K562 (cell line): ENCODE results near the gene COMMD8. TPM values are rescaled to one million over a fixed set of nuclear protein-coding genes. Genes with fewer than 3 reads are reported as not detected.

Experiments
- ATAC-seq: fragments of 200-7000 bp; cut with Tn5 transposase; 3 replicates; pipeline ENCODE4 v1.9.1; 2020; ENCODE audit warnings: moderate library complexity
- BruUV-seq: library from RNA; stranded (reverse); fragments of 400-500 nt; replicated peaks from 2 replicates; lab custom pipeline; 2021; lab: Mats Ljungman, UMichigan
- CTCF ChIA-PET: fragments of 300-600 bp; formaldehyde crosslinking; extraction: SDS; loops from one replicate; lab custom pipeline; 2021; ENCODE audit warnings: low intra/inter-chr PET ratio; lab: Yijun Ruan, JAX
- POLR2A ChIA-PET: fragments of 300-600, 350-650 bp; sonication (Branson Sonifier 250); formaldehyde crosslinking; extraction: SDS; loops from one replicate; lab custom pipeline; 2021; ENCODE audit warnings: antibody characterized with exemption, inconsistent platforms; lab: Yijun Ruan, JAX
- DNase-seq, 4 experiments: peaks; one replicate each; pipeline versions ENCODE4 v3.0.0 to v3.0.0-alpha.2; 2011 to 2018; ENCODE audit warnings: low spot score in 3 of 4, mixed read lengths in 3 of 4; ENCODE audit errors: extremely low read depth in 1 of 4
- FAIRE-seq: peaks from 2 replicates; lab custom pipeline; 2011; peaks lifted over from hg19 to GRCh38; lab: Jason Lieb, UNC
- H2AFZ ChIP-seq: 2 replicates; pipeline ENCODE4 v1.6.0; 2011; ENCODE audit warnings: low read depth, low read length, control low read depth, inconsistent platforms
- H3K27ac ChIP-seq: fragments of 200-600 bp; 3 replicates; pipeline ENCODE4 v1.8.0; 2011; ENCODE audit warnings: low read depth, mild to moderate bottlenecking, control low read depth, inconsistent platforms, low read length, moderate library complexity, mixed read lengths; ENCODE audit errors: extremely low read depth
- H3K27me3 ChIP-seq, 2 experiments: fragments of 300-600 bp in 1 of 2; 2 replicates in 1 of 2; 3 replicates in 1 of 2; pipeline versions ENCODE4 v1.6.0 to v1.8.0; 2011; ENCODE audit warnings: inconsistent platforms in 2 of 2, low read length in 2 of 2, mild to moderate bottlenecking in 1 of 2, mixed read lengths in 1 of 2, moderate library complexity in 1 of 2; ENCODE audit not compliant: control insufficient read depth in 2 of 2, insufficient read depth in 2 of 2
- H3K36me3 ChIP-seq: fragments of 300-600 bp; 3 replicates; pipeline ENCODE4 v1.8.0; 2011; ENCODE audit warnings: mild to moderate bottlenecking, low read length, inconsistent platforms; ENCODE audit not compliant: control insufficient read depth, insufficient read depth
- H3K4me1 ChIP-seq, 2 experiments: fragments of 200-600 bp in 1 of 2; replicated peaks in 1 of 2; 2 replicates in 1 of 2; 3 replicates in 1 of 2; pipeline versions ENCODE4 v1.5.1 to v1.8.0; 2011; ENCODE audit warnings: inconsistent platforms in 2 of 2, low read length in 2 of 2, mild to moderate bottlenecking in 1 of 2, mixed read lengths in 1 of 2, moderate library complexity in 1 of 2; ENCODE audit not compliant: control insufficient read depth in 2 of 2, insufficient read depth in 2 of 2
- H3K4me2 ChIP-seq: 2 replicates; pipeline ENCODE4 v1.6.1; 2011; ENCODE audit warnings: low read length, control low read depth, inconsistent platforms, mixed read lengths; ENCODE audit not compliant: insufficient read depth
- H3K4me3 ChIP-seq: fragments of 200-600 bp; sonication (generic), shearing (Covaris generic); 2 replicates; pipeline ENCODE4 v1.5.1; 2016; ENCODE audit warnings: control low read depth, inconsistent platforms
- H3K79me2 ChIP-seq: fragments of 200-600 bp; 3 replicates; pipeline ENCODE4 v1.8.0; 2011; ENCODE audit warnings: low read length, inconsistent platforms; ENCODE audit not compliant: control insufficient read depth, insufficient read depth
- H3K9ac ChIP-seq, 2 experiments: 2 replicates each; pipeline versions ENCODE4 v1.6.0 to v1.6.1; 2011; ENCODE audit warnings: low read depth in 2 of 2, low read length in 2 of 2, control low read depth in 1 of 2, inconsistent platforms in 1 of 2, mild to moderate bottlenecking in 1 of 2, mixed read lengths in 1 of 2; ENCODE audit not compliant: insufficient read depth in 1 of 2
- H3K9me1 ChIP-seq: one replicate; pipeline ENCODE4 v1.6.0; 2011; ENCODE audit warnings: inconsistent platforms, mild to moderate bottlenecking, low read length, moderate library complexity; ENCODE audit not compliant: control insufficient read depth, insufficient read depth
- H3K9me3 ChIP-seq: replicated peaks from 2 replicates; pipeline ENCODE4 v1.5.1; 2011; ENCODE audit warnings: low read depth, low read length, inconsistent platforms; ENCODE audit not compliant: control insufficient read depth, insufficient read depth
- H4K20me1 ChIP-seq: replicated peaks from 2 replicates; pipeline ENCODE4 v1.6.1; 2011; ENCODE audit warnings: low read length, inconsistent platforms, mixed read lengths; ENCODE audit not compliant: control insufficient read depth, insufficient read depth
- C11orf30 ChIP-seq: fragments of 450-650 bp; IDR thresholded peaks from 2 replicates; pipeline ENCODE4 v1.6.1; 2016; ENCODE audit warnings: low read depth, mild to moderate bottlenecking
- CBX8 ChIP-seq: fragments of 200-600 bp; sonication (generic); IDR thresholded peaks from 2 replicates; pipeline ENCODE4 v1.6.1; 2012; ENCODE audit warnings: borderline replicate concordance, mixed run types, low read depth, mild to moderate bottlenecking, moderate library complexity, mixed read lengths, low read length, control low read depth, inconsistent platforms; ENCODE audit not compliant: poor library complexity, severe bottlenecking; ENCODE audit errors: extremely low read depth
- FOXO4 ChIP-seq: fragments of 450-650 bp; formaldehyde crosslinking; IDR thresholded peaks from 2 replicates; pipeline ENCODE4 v1.4.0; 2020; ENCODE audit warnings: mild to moderate bottlenecking, moderate library complexity
- MAX ChIP-seq: sonication (generic); formaldehyde crosslinking; IDR thresholded peaks from 2 replicates; pipeline ENCODE4 v1.9.0; 2022; ENCODE audit warnings: mild to moderate bottlenecking, missing genetic modification reagents
- NFIC ChIP-seq: fragments of 450-650 bp; IDR thresholded peaks from 2 replicates; pipeline ENCODE4 v1.6.1; 2017; ENCODE audit warnings: mild to moderate bottlenecking, inconsistent platforms
- NFYB ChIP-seq: IDR thresholded peaks from 2 replicates; pipeline ENCODE4 v1.6.1; 2011; ENCODE audit warnings: mild to moderate bottlenecking, moderate library complexity; ENCODE audit not compliant: insufficient read length; ENCODE audit errors: extremely low read depth
- STAT5A ChIP-seq: IDR thresholded peaks from 2 replicates; pipeline ENCODE4 v1.6.1; 2012; ENCODE audit warnings: low read length, inconsistent platforms, borderline replicate concordance
- STAT5B ChIP-seq: fragments of 250-450 bp; sonication (Bioruptor Pico); IDR thresholded peaks from 2 replicates; pipeline ENCODE4 v1.8.0; 2021; ENCODE audit warnings: mild to moderate bottlenecking, inconsistent platforms
- THRB ChIP-seq: fragments of 450-650 bp; formaldehyde crosslinking; conservative IDR thresholded peaks from 2 replicates; pipeline ENCODE4 v1.4.0; 2022; ENCODE audit warnings: mild to moderate bottlenecking, missing genetic modification characterization
- ZNF274 ChIP-seq: IDR thresholded peaks from 2 replicates; pipeline ENCODE4 v1.6.1; 2011; ENCODE audit warnings: low read depth, mild to moderate bottlenecking, low read length, moderate library complexity, borderline replicate concordance
- WGBS: fragments of 100-300 bp; shearing (Covaris generic); methylation state at CpG from one replicate; pipeline ENCODE4 v1.1.6; 2016; ENCODE audit warnings: low coverage, mixed read lengths; ENCODE audit not compliant: insufficient coverage; ENCODE audit errors: missing lambda C conversion rate; 5-methylcytosine and 5-hydroxymethylcytosine counted together
- in situ Hi-C: fragments of 300-500 bp; cut with MboI; formaldehyde crosslinking; loops from 4 replicates; pipeline ENCODE4 v1.15.0; 2018; ENCODE audit warnings: inconsistent platforms, mixed read lengths
- intact Hi-C: fragments of 100-400 bp; cut with micrococcal nuclease; formaldehyde crosslinking; loops from 2 replicates; pipeline ENCODE4 v1.14.2; 2022
- polyA plus RNA-seq, 8 experiments: library from polyadenylated mRNA; depleted of rRNA in 4 of 8; stranded (reverse) in 5 of 8; unstranded in 3 of 8; fragments of >200 nt; fragmentation: Nextera tagmentation in 2 of 8; fragmentation: Illumina TruSeq in 1 of 8; extraction: Ambion mirVana in 2 of 8; extraction: Trizol in 1 of 8; gene quantifications; 2 replicates each; pipeline versions ENCODE4 v1.2.1 to v1.2.3, GENCODE V29; 2011 to 2014; ENCODE audit warnings: inconsistent platforms in 1 of 8, missing spikeins in 1 of 8
- total RNA-seq, 7 experiments: library from RNA; depleted of rRNA in 6 of 7; stranded (reverse); fragments of >200 nt in 6 of 7; fragmentation: Illumina TruSeq in 2 of 7; extraction: Trizol in 2 of 7; gene quantifications; 2 replicates each; pipeline versions ENCODE4 v1.2.1 to v1.2.3, GENCODE V29; 2011 to 2021; ENCODE audit warnings: low replicate concordance in 1 of 7
- TF ChIP-seq, protein P1 (sequence below): sonication (generic); formaldehyde crosslinking; IDR thresholded peaks from 2 replicates; pipeline ENCODE4 v1.8.0; 2022; ENCODE audit warnings: mild to moderate bottlenecking, missing genetic modification reagents
- TF ChIP-seq, protein P2 (sequence below): sonication (generic); formaldehyde crosslinking; IDR thresholded peaks from 2 replicates; pipeline ENCODE4 v1.8.0; 2022; ENCODE audit warnings: missing genetic modification reagents, mild to moderate bottlenecking, borderline replicate concordance
- TF ChIP-seq, protein P3 (sequence below): fragments of 450-650 bp; formaldehyde crosslinking; IDR thresholded peaks from 2 replicates; pipeline ENCODE4 v1.4.0; 2020; ENCODE audit warnings: mild to moderate bottlenecking, mixed read lengths

COMMD8 gene
- total and polyA plus RNA-seq, 9 of the 15 experiments (the other 6 are each of a cell fraction or from before 2014, with no cell fraction given), result 7.6 to 41.0 (median 13.1) TPM

DNA sequence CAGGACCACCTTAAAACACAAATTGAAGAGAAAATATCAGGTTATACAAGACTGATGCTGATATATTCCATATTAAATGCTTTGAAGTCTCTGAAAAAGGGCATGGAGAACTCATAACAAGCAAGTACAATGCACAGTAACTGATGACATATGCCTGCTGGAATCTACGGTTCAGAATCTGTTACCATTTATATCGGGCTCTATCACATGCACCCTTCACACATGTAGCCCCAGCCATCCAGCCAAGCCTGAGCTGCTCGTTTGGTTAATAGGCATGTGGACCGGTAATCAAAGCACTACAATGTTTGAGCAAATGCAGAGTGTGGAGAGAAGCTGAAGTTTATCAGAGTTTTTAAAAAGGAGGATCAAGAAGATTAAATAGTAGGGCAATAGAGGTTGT, 11.8 kb downstream of the COMMD8 start:
- FAIRE-seq, result no peak
- BruUV-seq, result no TSS peak
- H3K36me3 ChIP-seq, result no peaks in the 10 kb centered on the region; the same call in 2 of the 3 replicates
- no peaks in the 10 kb centered on the region for H3K27me3 ChIP-seq
- H3K4me1 ChIP-seq, result no peaks in the 10 kb centered on the region; a peak in 1 of 5 replicates
- no peaks in the 10 kb centered on the region for H3K9me1 ChIP-seq
- H2AFZ ChIP-seq, result no peak overlapping the region
- no peak overlapping the region for H3K9ac ChIP-seq
- CTCF ChIA-PET, result no interaction called here
- H3K9me3 ChIP-seq, result no peaks in the 10 kb centered on the region
- no peak for ATAC-seq
- WGBS, result 66% methylated on average over 4 of the region's 4 CpGs
- no peaks in the 10 kb centered on the region for H4K20me1 ChIP-seq
- H3K79me2 ChIP-seq, result no peaks in the 10 kb centered on the region
- no peak overlapping the region for H3K4me2 ChIP-seq
- DNase-seq, result no peak
- in situ Hi-C loops (no loop called here), intact Hi-C loops (no loop called here)
- no peak overlapping the region for H3K27ac ChIP-seq
- H3K4me3 ChIP-seq, result no peak overlapping the region
- POLR2A ChIA-PET, result no interaction called here
- TF ChIP-seq, protein P1, sequence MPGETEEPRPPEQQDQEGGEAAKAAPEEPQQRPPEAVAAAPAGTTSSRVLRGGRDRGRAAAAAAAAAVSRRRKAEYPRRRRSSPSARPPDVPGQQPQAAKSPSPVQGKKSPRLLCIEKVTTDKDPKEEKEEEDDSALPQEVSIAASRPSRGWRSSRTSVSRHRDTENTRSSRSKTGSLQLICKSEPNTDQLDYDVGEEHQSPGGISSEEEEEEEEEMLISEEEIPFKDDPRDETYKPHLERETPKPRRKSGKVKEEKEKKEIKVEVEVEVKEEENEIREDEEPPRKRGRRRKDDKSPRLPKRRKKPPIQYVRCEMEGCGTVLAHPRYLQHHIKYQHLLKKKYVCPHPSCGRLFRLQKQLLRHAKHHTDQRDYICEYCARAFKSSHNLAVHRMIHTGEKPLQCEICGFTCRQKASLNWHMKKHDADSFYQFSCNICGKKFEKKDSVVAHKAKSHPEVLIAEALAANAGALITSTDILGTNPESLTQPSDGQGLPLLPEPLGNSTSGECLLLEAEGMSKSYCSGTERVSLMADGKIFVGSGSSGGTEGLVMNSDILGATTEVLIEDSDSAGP (CRISPR knock-in tag), result no peak
- TF ChIP-seq MAX (CRISPR knock-in tag), result no peak
- TF ChIP-seq THRB (CRISPR knock-in tag), result no peak
- TF ChIP-seq STAT5B, result no peak
- no peak for TF ChIP-seq NFYB
- TF ChIP-seq STAT5A, result no peak
- TF ChIP-seq, protein P2, sequence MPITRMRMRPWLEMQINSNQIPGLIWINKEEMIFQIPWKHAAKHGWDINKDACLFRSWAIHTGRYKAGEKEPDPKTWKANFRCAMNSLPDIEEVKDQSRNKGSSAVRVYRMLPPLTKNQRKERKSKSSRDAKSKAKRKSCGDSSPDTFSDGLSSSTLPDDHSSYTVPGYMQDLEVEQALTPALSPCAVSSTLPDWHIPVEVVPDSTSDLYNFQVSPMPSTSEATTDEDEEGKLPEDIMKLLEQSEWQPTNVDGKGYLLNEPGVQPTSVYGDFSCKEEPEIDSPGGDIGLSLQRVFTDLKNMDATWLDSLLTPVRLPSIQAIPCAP (CRISPR knock-in tag), result no peak
- TF ChIP-seq C11orf30, result no peak
- TF ChIP-seq NFIC, result no peak
- TF ChIP-seq FOXO4, result no peak
- TF ChIP-seq CBX8, result no peak
- TF ChIP-seq, protein P3, sequence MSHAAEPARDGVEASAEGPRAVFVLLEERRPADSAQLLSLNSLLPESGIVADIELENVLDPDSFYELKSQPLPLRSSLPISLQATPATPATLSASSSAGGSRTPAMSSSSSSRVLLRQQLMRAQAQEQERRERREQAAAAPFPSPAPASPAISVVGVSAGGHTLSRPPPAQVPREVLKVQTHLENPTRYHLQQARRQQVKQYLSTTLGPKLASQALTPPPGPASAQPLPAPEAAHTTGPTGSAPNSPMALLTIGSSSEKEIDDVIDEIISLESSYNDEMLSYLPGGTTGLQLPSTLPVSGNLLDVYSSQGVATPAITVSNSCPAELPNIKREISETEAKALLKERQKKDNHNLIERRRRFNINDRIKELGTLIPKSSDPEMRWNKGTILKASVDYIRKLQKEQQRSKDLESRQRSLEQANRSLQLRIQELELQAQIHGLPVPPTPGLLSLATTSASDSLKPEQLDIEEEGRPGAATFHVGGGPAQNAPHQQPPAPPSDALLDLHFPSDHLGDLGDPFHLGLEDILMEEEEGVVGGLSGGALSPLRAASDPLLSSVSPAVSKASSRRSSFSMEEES (CRISPR knock-in tag), result no peak
- TF ChIP-seq ZNF274, result no peak
